GM19023 (cell line): ENCODE measurements around the gene DNAH14.
"Not testable (repeated sequence)": the region's sequence is repeated elsewhere in the genome, so short reads cannot be mapped to it uniquely, and the experiment has no call there.

Source experiments
- ATAC-seq: cut with Tn5 transposase; IDR thresholded peaks from one replicate; pipeline ENCODE4 v1.9.1; 2021; ENCODE audit warnings: mild to moderate bottlenecking, moderate library complexity; ENCODE audit not compliant: unreplicated experiment

The DNAH14 gene

GRCh38 chr1:224989615-224990014, 60.1 kb downstream of the DNAH14 start:
- no peak for ATAC-seq

DNA sequence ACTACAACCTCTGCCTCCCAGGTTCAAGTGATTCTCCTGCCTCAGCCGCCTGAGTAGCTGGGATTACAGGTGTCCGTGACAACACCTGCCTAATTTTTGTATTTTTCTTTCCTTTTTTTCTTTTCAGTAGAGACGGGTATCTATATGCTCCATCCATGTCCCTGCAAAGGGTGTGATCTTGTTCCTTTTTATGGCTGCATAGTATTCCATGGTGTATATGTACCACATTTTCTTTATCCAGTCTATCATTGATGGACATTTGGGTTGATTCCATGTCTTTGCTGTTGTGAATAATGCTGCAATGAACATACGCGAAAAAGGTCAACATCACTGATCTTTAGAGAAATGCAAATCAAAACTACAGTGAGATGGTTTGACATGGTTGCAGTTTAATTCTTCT, 62.1 kb downstream of the DNAH14 start:
- not testable (repeated sequence) for ATAC-seq

- no peak for ATAC-seq
Observed at GRCh38 chr1:224995602-224996001, 66.1 kb downstream of the DNAH14 start.

DNA sequence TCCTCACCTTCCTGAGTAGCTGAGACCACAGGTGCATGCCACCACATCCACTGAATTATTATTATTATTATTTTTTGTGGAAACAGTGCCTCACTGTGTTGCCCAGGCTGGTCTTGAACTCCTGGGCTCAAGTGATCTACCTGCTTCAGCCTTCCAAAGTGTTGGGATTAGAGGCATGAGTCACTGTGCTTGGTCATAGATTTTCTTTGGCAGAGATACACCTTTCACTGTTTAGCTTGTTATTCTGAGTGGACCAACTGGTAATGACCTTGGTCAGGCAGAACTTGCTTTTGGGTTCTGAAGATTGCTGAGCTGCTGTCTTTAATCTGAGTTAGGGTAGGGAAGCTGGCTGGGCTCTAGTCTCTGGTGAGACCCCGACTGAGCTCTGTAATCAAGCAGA, 66.8 kb downstream of the DNAH14 start:
- ATAC-seq: no peak

- no peak for ATAC-seq
Observed at GRCh38 chr1:224998185-224998584, 68.7 kb downstream of the DNAH14 start.

DNA sequence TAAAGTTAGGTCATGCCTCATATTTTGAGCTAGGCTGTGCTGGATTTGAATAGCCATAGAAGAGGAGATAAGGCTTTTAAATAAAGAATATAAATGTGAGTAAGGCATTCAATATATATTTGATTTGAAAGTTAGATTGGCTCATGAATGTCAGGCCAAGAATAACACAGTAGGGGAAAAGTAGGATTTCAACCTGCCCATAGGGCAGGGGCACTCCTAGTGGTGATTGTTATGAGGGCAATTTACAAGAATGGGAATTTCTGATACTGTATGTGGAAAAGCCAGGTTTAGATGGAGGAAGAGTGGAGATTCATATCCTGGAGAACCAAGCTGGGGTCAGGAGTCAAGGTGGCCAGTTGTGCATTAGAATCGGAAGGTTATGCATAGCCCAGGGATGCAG, 74.9 kb downstream of the DNAH14 start:
- no peak for ATAC-seq

- ATAC-seq: not testable (repeated sequence)
Observed at GRCh38 chr1:225006352-225006751, 76.9 kb downstream of the DNAH14 start.

DNA sequence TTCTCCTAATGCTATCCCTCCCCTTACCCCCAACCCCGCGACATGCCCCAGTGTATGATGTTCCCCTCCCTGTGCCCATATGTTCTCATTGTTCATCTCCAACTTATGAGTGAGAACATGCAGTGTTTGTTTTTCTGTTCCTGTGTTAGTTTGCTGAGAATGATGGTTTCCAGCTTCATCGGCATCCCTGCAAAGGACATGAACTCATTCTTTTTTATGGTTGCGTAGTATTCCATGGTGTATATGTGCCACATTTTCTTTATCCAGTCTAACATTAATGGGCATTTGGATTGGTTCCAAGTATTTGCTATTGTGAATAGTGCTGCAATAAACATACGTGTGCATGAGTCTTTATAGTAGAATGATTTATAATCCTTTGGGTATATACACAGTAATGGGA, 78.6 kb downstream of the DNAH14 start:
- not testable (repeated sequence) for ATAC-seq

DNA sequence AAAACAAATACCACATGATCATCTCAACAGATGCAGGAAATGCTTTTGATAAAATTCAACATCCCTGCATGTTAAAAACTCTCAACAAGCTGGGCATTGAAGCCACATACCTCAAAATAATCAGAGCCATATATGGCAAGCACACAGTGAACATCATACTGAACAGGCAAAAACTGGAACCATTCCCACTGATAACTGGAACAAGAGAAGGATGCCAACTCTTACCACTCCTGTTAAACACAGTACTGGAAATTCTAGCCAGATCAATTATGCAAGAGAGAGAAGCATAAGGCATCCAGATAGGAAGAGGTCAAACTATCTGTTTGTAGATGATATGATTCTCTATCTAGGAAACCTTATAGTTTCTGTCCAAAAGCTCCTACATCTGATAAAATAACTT, 91.6 kb downstream of the DNAH14 start:
- ATAC-seq: no peak

GRCh38 chr1:225026701-225027100, 97.2 kb downstream of the DNAH14 start:
- ATAC-seq: no peak

DNA sequence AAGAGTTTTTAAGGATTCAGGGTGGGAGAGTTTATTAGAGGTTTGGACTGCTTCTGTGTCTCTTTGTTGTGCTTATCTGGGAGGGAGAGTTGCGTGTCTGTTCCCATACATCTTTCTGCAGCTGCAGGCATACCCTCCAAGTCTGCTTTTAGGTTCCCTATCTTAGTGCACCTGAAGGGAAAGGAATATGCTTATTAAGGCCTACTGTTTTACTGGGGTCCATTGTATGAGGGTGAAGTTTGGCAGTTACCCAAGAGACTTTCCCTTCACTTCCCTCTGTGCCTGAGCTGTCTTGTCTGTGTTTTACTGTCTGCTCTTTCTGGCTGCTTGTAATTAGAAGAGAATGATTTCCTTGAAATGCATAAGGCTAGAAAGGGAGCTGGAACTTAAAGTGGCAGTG, 107.0 kb downstream of the DNAH14 start:
- not testable (repeated sequence) for ATAC-seq

DNA sequence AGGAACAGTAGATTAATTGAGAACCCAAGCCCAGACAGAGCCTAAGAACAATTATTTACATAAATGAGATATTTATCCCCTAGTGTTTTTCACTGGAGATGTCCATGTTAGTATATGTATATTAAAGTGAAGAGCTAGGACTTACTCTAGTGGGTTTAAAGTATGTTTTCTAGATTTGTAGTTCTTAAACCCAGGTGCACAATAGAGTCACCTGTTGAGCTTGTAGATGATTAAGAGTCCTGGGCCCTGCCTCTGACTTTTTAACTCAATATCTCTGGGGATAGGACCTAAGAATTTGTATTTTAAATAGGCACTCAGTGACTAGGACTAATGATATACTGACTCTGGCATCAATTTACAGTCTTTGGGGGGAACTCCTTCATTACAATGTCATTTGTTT, 112.8 kb downstream of the DNAH14 start:
- no peak for ATAC-seq

GRCh38 chr1:225044258-225044657, 114.8 kb downstream of the DNAH14 start:
- no peak for ATAC-seq

GRCh38 chr1:225049594-225049993, 120.1 kb downstream of the DNAH14 start:
- ATAC-seq: no peak

DNA sequence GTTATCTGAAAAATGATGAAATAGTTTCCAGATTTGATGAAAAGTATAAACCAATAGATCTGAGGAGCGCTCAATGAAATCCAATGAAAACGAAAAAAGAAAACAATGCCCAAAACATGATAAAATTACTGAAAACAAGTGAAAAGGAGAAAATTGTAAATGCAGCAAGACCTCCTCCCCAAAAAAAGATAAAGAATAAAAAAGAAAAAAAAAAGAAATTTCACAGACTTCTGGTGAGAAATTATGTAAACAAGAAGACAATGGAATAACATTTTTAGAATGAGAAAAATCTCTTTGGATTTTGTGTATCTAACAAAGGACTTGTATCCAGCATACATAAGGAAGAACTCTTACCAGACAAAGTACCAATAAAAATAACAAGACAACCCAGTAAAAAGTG, 134.2 kb downstream of the DNAH14 start:
- ATAC-seq: no peak

- ATAC-seq: no peak
Observed at GRCh38 chr1:225070972-225071371, 141.5 kb downstream of the DNAH14 start.

DNA sequence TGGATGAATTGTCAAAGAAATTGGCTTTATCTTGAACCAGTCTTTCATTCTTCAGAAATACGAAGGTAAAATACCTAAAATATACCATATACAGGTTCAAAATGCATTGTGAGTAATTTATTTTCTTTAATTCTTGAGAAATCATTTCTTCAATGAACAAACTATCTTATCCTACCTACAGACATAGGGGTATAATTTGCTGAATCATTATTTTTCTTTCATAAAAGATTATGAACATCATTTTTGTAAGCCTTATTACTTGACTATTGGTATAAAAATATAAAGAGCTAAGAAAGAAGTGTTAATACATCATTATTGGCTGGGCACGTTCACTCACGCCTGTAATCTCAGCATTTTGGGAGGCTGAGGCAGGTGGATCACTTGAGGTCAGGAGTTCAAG, 167.7 kb downstream of the DNAH14 start:
- ATAC-seq: no peak

GRCh38 chr1:225111000-225111399, 181.5 kb downstream of the DNAH14 start:
- no peak for ATAC-seq

- ATAC-seq: no peak
Observed at GRCh38 chr1:225113265-225113664, 183.8 kb downstream of the DNAH14 start.

GRCh38 chr1:225114354-225114990, 185.0 kb downstream of the DNAH14 start:
- ATAC-seq: no peak

GRCh38 chr1:225119307-225119706, 189.8 kb downstream of the DNAH14 start:
- no peak for ATAC-seq

GRCh38 chr1:225121095-225121494, 191.6 kb downstream of the DNAH14 start:
- no peak for ATAC-seq

DNA sequence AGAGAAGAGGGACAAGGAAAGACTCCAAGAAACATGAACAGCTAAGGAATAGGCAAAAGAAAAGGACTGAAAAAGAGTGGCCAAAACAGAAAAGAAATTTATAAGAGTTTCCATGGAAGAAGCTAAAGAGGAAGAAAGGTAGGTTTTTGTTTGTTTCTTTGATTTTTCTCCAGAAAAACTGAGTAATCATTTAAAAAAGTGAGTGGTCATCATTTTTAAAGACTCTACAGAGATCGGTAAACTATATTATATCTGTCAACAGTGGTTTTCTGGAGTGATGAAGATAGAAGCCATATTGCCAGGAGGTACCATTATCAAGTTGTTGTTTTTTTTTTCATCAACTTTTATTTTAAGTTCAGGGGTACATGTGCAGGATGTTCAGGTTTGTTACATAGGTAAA, 202.4 kb downstream of the DNAH14 start:
- no peak for ATAC-seq
